RCC 7860 (cell line): ENCODE data around the gene EEIG2.
A peak's percentile ranks its signal among the peaks of the same experiment; 100 is the strongest.
"Not testable (repeated sequence)": the region's sequence is repeated elsewhere in the genome, so short reads cannot be mapped to it uniquely, and the experiment has no call there.

Experiments used
- DNase-seq: peaks from one replicate; pipeline ENCODE4 v3.0.0-alpha.2; 2015; ENCODE audit warnings: low spot score
- FAIRE-seq: peaks from 2 replicates; lab custom pipeline; 2012; peaks lifted over from hg19 to GRCh38; lab: Jason Lieb, UNC

Gene EEIG2

GRCh38 chr1:108559215-108560186 is at the start of gene EEIG2:
EEIG2 (plus strand) TSS chr1:108560100; CDS start chr1:108560429, 329 bp downstream.
- FAIRE-seq, result peak; percentile 18
- DNase-seq, result peak; percentile 73

- FAIRE-seq (no peak), DNase-seq (no peak)
Measured at GRCh38 chr1:108511764-108512163, 48.1 kb upstream of the EEIG2 start.

GRCh38 chr1:108512239-108513043 is 47.5 kb upstream of the EEIG2 start:
- FAIRE-seq, result peak; percentile 89
- DNase-seq, result peak; percentile 28

- DNase-seq (no peak), FAIRE-seq (no peak)
Measured at GRCh38 chr1:108513044-108513415, 46.9 kb upstream of the EEIG2 start.

GRCh38 chr1:108513914-108514313 is 46.0 kb upstream of the EEIG2 start:
- not testable (repeated sequence) for FAIRE-seq, DNase-seq

GRCh38 chr1:108517301-108517897 is 42.5 kb upstream of the EEIG2 start:
- DNase-seq, FAIRE-seq: not testable (repeated sequence)

- FAIRE-seq (no peak), DNase-seq (no peak)
Measured at GRCh38 chr1:108521990-108522393, 37.9 kb upstream of the EEIG2 start.

GRCh38 chr1:108523829-108524228 is 36.1 kb upstream of the EEIG2 start:
- FAIRE-seq (no peak), DNase-seq (no peak)

- no peak for DNase-seq
Measured at GRCh38 chr1:108524676-108525075, 35.2 kb upstream of the EEIG2 start.

GRCh38 chr1:108527135-108527534 is 32.8 kb upstream of the EEIG2 start:
- FAIRE-seq, result no peak
- no peak for DNase-seq

More at GRCh38 chr1:108524676-108525075, 35.2 kb upstream of the EEIG2 start:
- FAIRE-seq, result no peak

- no peak for FAIRE-seq
- no peak for DNase-seq
Measured at GRCh38 chr1:108527837-108528236, 32.1 kb upstream of the EEIG2 start.

- DNase-seq (no peak), FAIRE-seq (no peak)
Measured at GRCh38 chr1:108531444-108531843, 28.5 kb upstream of the EEIG2 start.

- FAIRE-seq (no peak), DNase-seq (no peak)
Measured at GRCh38 chr1:108532730-108533129, 27.2 kb upstream of the EEIG2 start.

GRCh38 chr1:108533351-108534083 is 26.4 kb upstream of the EEIG2 start:
- no peak for DNase-seq
- FAIRE-seq, result no peak

GRCh38 chr1:108534759-108535158 is 25.1 kb upstream of the EEIG2 start:
- FAIRE-seq, result no peak
- no peak for DNase-seq

GRCh38 chr1:108535315-108535897 is 24.5 kb upstream of the EEIG2 start:
- FAIRE-seq, DNase-seq: not testable (repeated sequence)

GRCh38 chr1:108536021-108536420 is 23.9 kb upstream of the EEIG2 start:
- not testable (repeated sequence) for DNase-seq, FAIRE-seq

GRCh38 chr1:108536791-108537190 is 23.1 kb upstream of the EEIG2 start:
- not testable (repeated sequence) for DNase-seq, FAIRE-seq

GRCh38 chr1:108537976-108538375 is 21.9 kb upstream of the EEIG2 start:
- DNase-seq (no peak), FAIRE-seq (no peak)

GRCh38 chr1:108540977-108541376 is 18.9 kb upstream of the EEIG2 start:
- FAIRE-seq (no peak), DNase-seq (no peak)
